ENCODE data around the gene LMBRD2.

LMBRD2 gene

GRCh38 chr5:36151434-36152323 lies at the start of gene LMBRD2, which contains the start of gene SKP2:
TSS of gene LMBRD2 (minus strand) at chr5:36151887. CDS start at chr5:36143349, 8,538 bp downstream.
TSS of gene SKP2 (plus strand) at chr5:36152111. CDS start at chr5:36152263, 152 bp downstream.
- TF ChIP-seq GATA2 (IDR thresholded peaks at IDR 0.05; ENCODE audit: low read depth, low read length), result no peak
- no peak for TF ChIP-seq GATA3 (IDR thresholded peaks at IDR 0.05; ENCODE audit: low read depth, low read length)

DNA sequence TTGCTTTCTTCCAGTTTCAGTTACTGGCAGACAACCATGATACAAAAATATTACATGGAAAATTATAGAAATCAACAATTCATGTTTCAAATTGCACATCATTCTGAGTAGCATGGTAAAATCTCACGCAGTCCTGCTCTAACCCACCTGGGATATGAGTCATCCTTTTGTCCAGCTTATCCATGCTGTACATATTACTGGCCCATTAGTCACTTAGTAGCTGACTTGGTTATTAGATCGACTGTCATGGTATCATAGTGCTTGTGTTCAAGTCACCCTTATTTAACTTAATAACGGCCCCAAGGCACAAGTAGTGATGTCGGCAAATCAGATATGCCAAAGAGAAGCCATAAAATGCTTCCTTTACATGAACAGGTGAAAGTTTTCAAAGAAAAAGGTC lies 48.8 kb upstream of the LMBRD2 start:
- TF ChIP-seq GATA3 (IDR thresholded peaks at IDR 0.05; ENCODE audit: low read depth, low read length), result no peak
- no peak for TF ChIP-seq GATA2 (IDR thresholded peaks at IDR 0.05; ENCODE audit: low read depth, low read length)

- TF ChIP-seq GATA2 (IDR thresholded peaks at IDR 0.05; ENCODE audit: low read depth, low read length) (no peak), GATA3 (IDR thresholded peaks at IDR 0.05; ENCODE audit: low read depth, low read length) (no peak)
Observed at GRCh38 chr5:36199620-36200019, 47.9 kb upstream of the LMBRD2 start.

DNA sequence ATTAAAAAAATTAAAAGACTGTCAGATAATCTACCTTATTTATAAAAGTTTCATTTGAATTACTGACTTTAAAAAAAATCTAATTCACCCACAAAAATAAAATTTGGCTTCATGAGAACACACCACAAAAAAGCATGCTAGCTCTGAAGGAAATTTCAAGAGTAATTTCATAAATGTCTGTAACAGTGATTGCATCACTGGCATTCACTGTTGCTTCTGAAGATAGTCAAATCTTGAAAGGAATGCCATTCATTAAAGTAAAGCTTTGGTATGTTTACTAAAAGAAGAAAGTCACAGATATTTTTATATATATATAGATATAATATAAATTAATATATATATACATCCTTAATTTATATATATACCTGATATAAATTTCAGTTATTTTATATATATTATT lies 46.6 kb upstream of the LMBRD2 start:
- TF ChIP-seq GATA3 (IDR thresholded peaks at IDR 0.05; ENCODE audit: low read depth, low read length) (no peak), GATA2 (IDR thresholded peaks at IDR 0.05; ENCODE audit: low read depth, low read length) (no peak)

GRCh38 chr5:36193746-36194145 lies 42.1 kb upstream of the LMBRD2 start:
- TF ChIP-seq GATA2 (IDR thresholded peaks at IDR 0.05; ENCODE audit: low read depth, low read length) (no peak), GATA3 (IDR thresholded peaks at IDR 0.05; ENCODE audit: low read depth, low read length) (no peak)

GRCh38 chr5:36181774-36182173 lies 30.1 kb upstream of the LMBRD2 start:
- TF ChIP-seq GATA3 (IDR thresholded peaks at IDR 0.05; ENCODE audit: low read depth, low read length), result no peak
- TF ChIP-seq GATA2 (IDR thresholded peaks at IDR 0.05; ENCODE audit: low read depth, low read length), result no peak

DNA sequence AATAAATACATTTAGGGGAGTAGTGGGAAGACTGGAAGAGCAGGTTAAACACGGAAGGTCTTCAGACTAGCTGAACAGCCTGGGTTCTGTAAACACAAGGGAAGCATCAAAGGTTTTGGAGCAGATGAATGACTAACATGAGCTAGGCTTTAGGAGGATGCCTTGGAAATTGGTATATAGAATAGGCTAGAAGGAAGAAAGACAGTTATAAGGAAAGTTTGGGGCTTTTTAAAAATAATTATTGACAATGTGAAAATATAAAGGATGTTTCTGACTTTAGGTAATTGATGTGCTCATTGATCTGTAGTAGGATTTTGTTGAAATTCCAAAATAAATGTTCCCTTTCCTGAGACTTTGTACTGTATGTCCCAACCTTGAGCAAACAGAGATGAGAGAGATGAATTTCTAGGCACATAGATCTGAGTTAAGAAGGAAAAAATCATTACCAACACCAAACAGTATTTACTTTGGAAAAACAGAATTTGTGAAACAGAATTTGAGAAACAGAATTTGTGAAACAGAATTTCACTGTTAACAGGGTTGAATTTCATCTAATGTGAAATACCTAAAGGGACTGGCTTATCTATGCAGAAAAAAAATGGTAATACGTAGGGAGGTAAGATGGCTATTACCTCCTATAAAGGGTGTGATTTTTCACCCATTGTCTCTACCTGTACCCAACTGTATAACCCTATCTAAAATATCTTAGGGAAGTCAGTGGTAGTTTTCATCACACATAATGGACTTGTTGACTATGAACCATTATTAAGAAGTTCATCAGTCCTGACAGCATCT lies 29.1 kb upstream of the LMBRD2 start:
- TF ChIP-seq GATA2 (IDR thresholded peaks at IDR 0.05; ENCODE audit: low read depth, low read length) (no peak), GATA3 (IDR thresholded peaks at IDR 0.05; ENCODE audit: low read depth, low read length) (no peak)

DNA sequence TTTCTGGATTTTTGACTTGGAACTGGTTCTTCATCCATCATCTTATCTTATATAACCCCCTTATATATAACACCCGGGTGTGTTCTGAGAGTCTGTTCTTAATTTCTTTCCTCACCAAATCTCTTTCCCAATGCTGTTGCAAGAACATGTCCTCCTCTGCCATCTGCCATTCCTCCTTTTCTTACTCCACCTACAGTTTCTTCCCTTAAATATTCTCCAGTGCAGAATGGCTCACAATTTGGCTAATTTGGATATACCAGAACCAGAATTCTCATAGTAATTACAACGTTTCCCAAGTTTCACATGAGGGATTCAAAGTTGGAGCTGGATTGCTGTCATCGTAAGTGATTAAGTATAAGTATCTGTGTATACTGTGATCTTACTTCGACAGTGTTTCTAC lies 28.3 kb upstream of the LMBRD2 start:
- TF ChIP-seq GATA3 (IDR thresholded peaks at IDR 0.05; ENCODE audit: low read depth, low read length), result no peak
- no peak for TF ChIP-seq GATA2 (IDR thresholded peaks at IDR 0.05; ENCODE audit: low read depth, low read length)

GRCh38 chr5:36178524-36178890 lies 26.8 kb upstream of the LMBRD2 start:
- no peak for TF ChIP-seq GATA3 (IDR thresholded peaks at IDR 0.05; ENCODE audit: low read depth, low read length)
- TF ChIP-seq GATA2 (IDR thresholded peaks at IDR 0.05; ENCODE audit: low read depth, low read length), result no peak

GRCh38 chr5:36177715-36178523 lies 26.2 kb upstream of the LMBRD2 start:
- TF ChIP-seq GATA3 (IDR thresholded peaks at IDR 0.05; ENCODE audit: low read depth, low read length) (no peak), GATA2 (IDR thresholded peaks at IDR 0.05; ENCODE audit: low read depth, low read length) (no peak)

DNA sequence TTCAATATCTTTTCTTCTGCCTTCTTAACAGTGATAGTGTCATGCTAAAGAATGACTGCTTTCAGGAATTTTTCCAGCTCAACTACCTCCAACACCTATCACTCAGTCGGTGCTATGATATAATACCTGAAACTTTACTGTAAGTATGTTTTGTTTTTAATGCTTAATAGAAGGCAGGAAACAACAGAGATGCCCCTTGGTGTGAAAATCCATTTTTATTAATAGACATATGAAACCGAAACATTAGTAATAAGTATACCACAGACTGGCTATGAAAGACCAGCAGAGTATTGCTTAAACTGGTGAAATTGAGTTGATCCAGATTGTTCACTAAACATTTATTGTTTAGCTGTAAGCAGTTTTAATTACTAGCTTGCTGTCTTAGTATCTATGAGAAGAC lies 25.5 kb upstream of the LMBRD2 start:
- no peak for TF ChIP-seq GATA2 (IDR thresholded peaks at IDR 0.05; ENCODE audit: low read depth, low read length)
- no peak for TF ChIP-seq GATA3 (IDR thresholded peaks at IDR 0.05; ENCODE audit: low read depth, low read length)

DNA sequence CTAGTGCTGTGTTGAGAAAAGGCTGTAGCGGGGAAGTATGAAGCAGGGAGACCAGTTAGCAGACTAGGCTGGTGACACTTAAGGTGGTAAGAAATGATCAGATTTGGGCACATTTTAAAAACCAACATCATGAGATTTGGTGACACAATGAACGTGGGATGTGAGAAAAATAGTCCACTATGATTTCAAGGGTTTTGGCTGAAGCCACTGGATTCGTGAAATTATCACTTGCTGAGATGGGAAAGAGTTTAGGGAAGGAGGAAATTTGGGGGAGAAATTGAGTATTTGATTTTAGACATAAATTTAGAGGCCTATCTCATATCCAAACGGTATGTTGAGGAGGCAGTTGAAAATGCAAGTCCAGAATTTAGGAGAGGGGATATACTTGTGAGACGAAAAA lies 23.4 kb upstream of the LMBRD2 start:
- TF ChIP-seq GATA3 (IDR thresholded peaks at IDR 0.05; ENCODE audit: low read depth, low read length) (no peak), GATA2 (IDR thresholded peaks at IDR 0.05; ENCODE audit: low read depth, low read length) (no peak)

GRCh38 chr5:36174119-36174518 lies 22.4 kb upstream of the LMBRD2 start:
- TF ChIP-seq GATA3 (IDR thresholded peaks at IDR 0.05; ENCODE audit: low read depth, low read length) (no peak), GATA2 (IDR thresholded peaks at IDR 0.05; ENCODE audit: low read depth, low read length) (no peak)

- TF ChIP-seq GATA3 (IDR thresholded peaks at IDR 0.05; ENCODE audit: low read depth, low read length), result no peak
Observed at GRCh38 chr5:36173426-36173825, 21.7 kb upstream of the LMBRD2 start.

All from SH-SY5Y (cell line).